MM.1S (cell line): Measurements from ENCODE around the gene PLEKHH1.

ENCODE experiments used
- CTCF ChIP-seq: fragments of 300-600 bp; sonication (generic); IDR thresholded peaks from 2 replicates; pipeline ENCODE4 v1.5.1; 2016; ENCODE audit warnings: antibody characterized with exemption, low read length, mixed read lengths
- EZH2 ChIP-seq: fragments of 300-600 bp; sonication (generic); optimal IDR thresholded peaks from 2 replicates; pipeline ENCODE3; 2017; ENCODE audit warnings: low read depth, mild to moderate bottlenecking, antibody characterized with exemption, low read length, mixed read lengths

GRCh38 chr14:67571275-67571990, 38.3 kb downstream of the PLEKHH1 start:
- TF ChIP-seq CTCF (peak; percentile 72), EZH2 (no peak)
